ENCODE measurements around the gene SERPING1.

DNA sequence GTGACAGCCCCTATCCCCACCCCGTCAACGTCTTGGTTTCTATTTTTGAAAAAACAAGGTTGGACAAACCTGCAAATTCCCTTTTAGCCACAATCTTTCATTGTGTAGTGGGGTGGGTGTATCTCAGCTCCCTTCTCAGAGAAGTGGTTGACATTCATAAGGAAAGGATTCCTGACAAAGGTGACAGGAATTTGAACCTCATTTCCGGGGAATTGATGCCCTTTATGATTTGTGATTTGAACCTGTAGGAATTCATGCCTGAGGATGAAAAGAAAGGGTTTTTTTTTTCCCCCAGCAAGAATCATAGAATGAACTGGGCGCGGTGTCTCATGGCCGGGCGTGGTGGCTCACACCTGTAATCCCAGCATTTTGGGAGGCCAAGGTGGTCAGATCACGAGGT is 37.8 kb downstream of the SERPING1 start:
- TF ChIP-seq YY1 (IDR thresholded peaks at IDR 0.05; ENCODE audit: insufficient read depth, insufficient read length) (no peak), ZNF274 (IDR thresholded peaks at IDR 0.05; ENCODE audit: low read depth, low read length) (no peak), SUZ12 (IDR thresholded peaks at IDR 0.05; ENCODE audit: extremely low read depth, insufficient read depth, insufficient read length) (no peak)

Measured in NT2/D1 (cell line).